Right cardiac atrium (tissue), 5 donors: ENCODE data around the gene C3orf18. TPM values are rescaled to one million over a fixed set of nuclear protein-coding genes. Genes with fewer than 3 reads are reported as not detected.

Experiments used
- ATAC-seq, 2 donors: fragments of 200-7000 bp; cut with Tn5 transposase; one replicate each; pipeline versions ENCODE4 v1.8.0 to v1.9.1; 2020; ENCODE audit warnings: moderate library complexity in 2 of 2, mild to moderate bottlenecking in 1 of 2
- DNase-seq, 3 donors: peaks; one replicate each; pipeline ENCODE4 v3.0.0-alpha.2; 2020
- H3K27ac ChIP-seq: one replicate; pipeline ENCODE4 v1.5.1; 2013; ENCODE audit warnings: mild to moderate bottlenecking, low read length, control low read depth, moderate library complexity
- H3K27me3 ChIP-seq: one replicate; pipeline ENCODE4 v1.6.1; 2013; ENCODE audit not compliant: control insufficient read depth, insufficient read depth
- H3K4me1 ChIP-seq: one replicate; pipeline ENCODE4 v1.6.1; 2013; ENCODE audit warnings: low read length; ENCODE audit not compliant: control insufficient read depth, insufficient read depth
- H3K4me3 ChIP-seq: one replicate; pipeline ENCODE4 v1.5.1; 2013; ENCODE audit warnings: low read length, control low read depth
- H3K9me3 ChIP-seq: one replicate; pipeline ENCODE4 v1.6.1; 2013; ENCODE audit warnings: low read length; ENCODE audit not compliant: control insufficient read depth
- WGBS: extraction: QIAGEN DNeasy Blood & Tissue Kit; methylation state at CpG from one replicate; pipeline ENCODE4 v1.1.7; 2013; 5-methylcytosine and 5-hydroxymethylcytosine counted together
- intact Hi-C, 4 donors: fragments of 100-400 bp; cut with DNase I; formaldehyde crosslinking; loops; one replicate each; pipeline versions ENCODE4 v1.11.0 to v1.14.0; 2022 to 2023
- polyA plus RNA-seq: library from polyadenylated mRNA; stranded (reverse); fragments of 200-250 nt; gene quantifications from one replicate; pipeline ENCODE4 v1.2.3, GENCODE V29; 2013
- total RNA-seq, 4 donors: library from RNA; stranded (reverse); fragmentation: NEBNext Ultra II Directional; extraction: Animal tissue kit (Norgen Biotek cat#: 25700); gene quantifications; one replicate each; pipeline ENCODE4 v1.2.1, GENCODE V29; 2021
- donor health status: healthy with polysubstance abuse.
- donor health status: DM: no; HTN: yes; CAD: no.
- donor health status: DM: no; HTN: no; CAD: no.
- donor health status: DM: no; HTN: yes; CAD: no; lungs with severe emphysema.
- donor health status: DM: yes; HTN: yes; CAD: no.

The C3orf18 gene
- total and polyA plus RNA-seq, 5 donors: 27.2 to 44.2 (median 38.2) TPM

DNA sequence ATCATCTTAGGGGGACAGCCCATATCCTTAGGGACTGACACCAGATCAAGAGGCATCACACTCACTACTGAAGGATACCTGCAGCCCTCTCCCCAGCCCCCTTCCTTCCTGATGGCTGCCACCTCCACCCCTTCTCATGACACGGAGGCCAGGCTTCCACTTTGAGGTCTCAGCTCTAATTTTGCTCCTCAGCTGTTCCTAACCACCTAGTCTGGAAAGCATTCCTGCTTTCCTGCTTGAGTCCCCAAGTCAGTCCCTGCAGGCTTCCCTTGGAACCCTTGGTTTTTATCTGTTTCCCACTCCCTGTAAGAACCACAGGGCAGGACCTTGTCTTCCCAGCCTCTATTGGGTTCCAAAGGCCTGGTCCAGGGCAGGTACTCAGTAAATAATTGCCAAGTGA, 3.2 kb downstream of the C3orf18 start:
- 90% methylated on average over 1 of the region's 1 CpG for WGBS
- no peaks in the 10 kb centered on the region for H3K9me3 ChIP-seq
- no peak overlapping the region for H3K4me3 ChIP-seq
- no peaks in the 10 kb centered on the region for H3K27me3 ChIP-seq
- DNase-seq (no peak), ATAC-seq (no peak)
- peaks cover 2% of the 10 kb centered on the region for H3K4me1 ChIP-seq
- intact Hi-C loops: no loop called here
- no peak overlapping the region for H3K27ac ChIP-seq

DNA sequence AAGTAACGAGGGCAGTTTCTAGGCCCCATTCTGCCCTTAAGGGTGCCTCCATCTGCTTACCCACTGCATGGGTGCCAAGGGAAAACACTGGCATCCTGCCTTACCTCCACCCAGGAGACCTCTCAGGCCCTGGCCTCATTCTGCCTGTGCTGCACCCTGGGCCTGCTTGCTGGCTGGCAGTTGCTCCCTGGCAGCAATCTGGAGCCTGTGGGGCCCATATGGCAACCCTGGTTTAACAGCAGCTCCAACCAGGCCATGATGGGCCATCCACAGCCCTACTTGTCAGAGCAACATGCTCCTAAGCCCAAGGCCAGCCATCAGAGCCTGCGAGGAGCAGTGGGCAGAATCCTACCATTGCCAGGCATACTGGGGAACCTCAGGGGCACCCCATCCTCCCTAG, 3.7 kb downstream of the C3orf18 start:
- intact Hi-C loops: no loop called here
- H3K9me3 ChIP-seq: no peaks in the 10 kb centered on the region
- 91% methylated on average over 2 of the region's 2 CpGs for WGBS
- no peak overlapping the region for H3K27ac ChIP-seq
- DNase-seq (no peak), ATAC-seq (no peak)
- H3K4me1 ChIP-seq: peaks cover 2% of the 10 kb centered on the region
- no peaks in the 10 kb centered on the region for H3K27me3 ChIP-seq
- H3K4me3 ChIP-seq: no peak overlapping the region

DNA sequence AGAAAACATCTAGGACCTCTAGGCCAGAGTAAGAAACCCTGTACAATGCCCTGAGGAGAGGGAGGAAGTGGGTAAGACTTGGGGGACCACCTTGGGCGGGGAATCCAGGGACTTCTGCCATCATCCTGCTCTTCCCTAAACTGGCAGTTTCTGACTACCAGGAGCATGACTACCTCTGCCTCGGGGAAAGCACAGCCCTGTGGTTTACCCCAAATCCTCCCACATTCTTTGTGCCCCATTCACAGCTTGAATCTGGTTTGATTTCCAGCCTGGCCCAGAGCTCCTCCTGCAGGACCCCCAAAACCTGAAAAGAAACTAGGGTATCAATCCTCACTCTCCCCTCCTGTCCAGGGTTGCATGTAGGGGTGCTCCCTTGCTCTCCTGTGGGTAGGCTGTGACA, 4.7 kb downstream of the C3orf18 start:
- Histone ChIP-seq H3K4me3 (no peak overlapping the region), H3K27ac (no peak overlapping the region), H3K9me3 (no peaks in the 10 kb centered on the region), H3K27me3 (no peaks in the 10 kb centered on the region), H3K4me1 (peaks cover 2% of the 10 kb centered on the region)
- ATAC-seq (no peak), DNase-seq (no peak)
- WGBS: 90% methylated on average over 2 of the region's 2 CpGs
- intact Hi-C loops: no loop called here

DNA sequence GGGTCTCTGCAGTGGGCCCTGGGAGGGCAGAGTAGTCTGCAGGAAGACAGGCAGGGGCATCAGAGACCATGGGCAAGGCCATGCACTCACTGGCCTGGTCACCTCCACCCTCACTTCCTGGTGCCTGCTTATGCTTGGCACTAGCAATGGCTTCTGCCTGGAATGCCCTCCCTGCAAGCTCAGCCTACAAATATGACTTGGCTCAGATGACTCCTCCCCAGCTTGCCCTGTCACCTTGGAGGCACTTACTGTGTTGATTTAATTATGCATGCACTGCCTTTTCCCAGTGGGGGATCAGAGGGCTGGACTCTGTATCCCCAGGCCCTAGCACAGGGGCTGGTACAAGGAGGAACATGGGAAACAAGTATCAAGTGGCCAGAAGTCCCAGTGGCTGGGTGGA, 7.8 kb downstream of the C3orf18 start:
- H3K9me3 ChIP-seq: no peaks in the 10 kb centered on the region
- no peak overlapping the region for H3K27ac ChIP-seq
- DNase-seq (no peak), ATAC-seq (no peak)
- peaks cover 2% of the 10 kb centered on the region for H3K4me1 ChIP-seq
- H3K27me3 ChIP-seq: no peaks in the 10 kb centered on the region
- intact Hi-C loops: no loop called here
- H3K4me3 ChIP-seq: no peak overlapping the region

DNA sequence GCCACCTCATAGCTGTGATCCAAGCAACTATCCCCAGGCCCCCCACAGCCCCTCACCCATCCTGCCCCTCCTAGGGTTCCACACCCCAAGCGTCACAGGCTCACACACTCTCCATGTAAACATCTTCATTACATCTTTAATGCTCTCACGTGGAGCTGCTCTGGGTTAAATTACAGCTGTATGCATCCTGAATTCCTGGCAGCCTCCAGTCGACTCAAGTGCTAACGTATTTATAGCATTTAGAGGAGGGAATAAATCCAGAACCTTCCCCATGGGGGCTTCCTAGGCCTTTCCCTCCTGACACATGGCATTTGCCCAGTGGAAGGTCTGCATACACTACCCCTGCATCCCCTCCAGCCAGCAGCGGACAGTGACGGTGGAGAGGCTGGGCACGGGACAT, 9.6 kb downstream of the C3orf18 start:
- H3K27me3 ChIP-seq: no peaks in the 10 kb centered on the region
- no peak overlapping the region for H3K4me3 ChIP-seq
- H3K4me1 ChIP-seq: peaks cover 2% of the 10 kb centered on the region
- no peaks in the 10 kb centered on the region for H3K9me3 ChIP-seq
- intact Hi-C loops: no loop called here
- no peak overlapping the region for H3K27ac ChIP-seq
- DNase-seq: no peak
- no peak for ATAC-seq
- WGBS: 48% methylated on average over 7 of the region's 7 CpGs

DNA sequence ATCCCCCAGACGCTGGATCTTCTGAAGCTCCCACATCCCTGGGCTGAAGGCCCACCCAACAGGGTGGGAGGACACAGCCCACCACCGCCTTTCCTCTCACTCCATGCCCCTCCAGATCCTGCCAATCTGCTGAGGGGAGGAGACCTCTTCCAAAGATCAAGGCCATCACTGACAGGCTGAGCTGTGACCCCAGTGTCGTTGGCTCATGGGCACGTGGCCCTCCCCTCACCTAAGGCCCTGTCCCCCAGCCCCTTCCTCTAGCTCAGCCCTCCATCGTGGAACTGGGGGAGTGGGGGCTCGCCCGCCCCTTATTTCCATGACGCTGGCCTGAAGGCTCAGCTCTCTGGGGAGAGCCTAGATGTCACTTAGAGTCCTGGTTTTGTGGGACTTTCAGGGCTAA, 10.4 kb downstream of the C3orf18 start:
- no peak overlapping the region for H3K4me3 ChIP-seq
- H3K27me3 ChIP-seq: no peaks in the 10 kb centered on the region
- peaks cover 2% of the 10 kb centered on the region for H3K4me1 ChIP-seq
- 61% methylated on average over 8 of the region's 8 CpGs for WGBS
- H3K27ac ChIP-seq: no peak overlapping the region
- H3K9me3 ChIP-seq: no peaks in the 10 kb centered on the region
- DNase-seq (no peak), ATAC-seq (no peak)
- intact Hi-C loops: no loop called here

DNA sequence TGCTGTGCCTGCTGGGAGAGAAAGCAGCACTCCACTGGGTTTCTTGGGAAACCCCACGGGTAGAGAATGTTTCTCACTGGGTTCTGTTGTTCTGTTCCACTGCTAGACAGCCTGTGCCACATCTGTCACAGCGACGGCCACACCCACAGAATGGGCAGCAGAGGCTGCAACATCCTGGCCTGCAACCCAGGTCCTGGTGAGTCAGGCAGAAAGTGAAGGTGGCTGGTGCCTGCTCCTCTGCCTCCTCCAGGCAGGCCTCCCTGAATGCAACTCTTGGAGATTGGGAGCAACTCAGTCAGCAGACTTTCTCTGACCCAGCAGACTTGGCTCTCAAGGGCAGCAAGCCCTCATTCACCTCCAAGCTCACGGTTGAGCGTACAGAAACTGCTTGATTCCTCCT, 13.0 kb downstream of the C3orf18 start:
- DNase-seq: no peak
- no peak for ATAC-seq
- WGBS: 73% methylated on average over 5 of the region's 5 CpGs
- intact Hi-C loops: no loop called here
- H3K4me1 ChIP-seq: no peaks in the 10 kb centered on the region
- H3K4me3 ChIP-seq: no peak overlapping the region
- H3K9me3 ChIP-seq: no peaks in the 10 kb centered on the region
- H3K27ac ChIP-seq: no peak overlapping the region
- no peaks in the 10 kb centered on the region for H3K27me3 ChIP-seq

DNA sequence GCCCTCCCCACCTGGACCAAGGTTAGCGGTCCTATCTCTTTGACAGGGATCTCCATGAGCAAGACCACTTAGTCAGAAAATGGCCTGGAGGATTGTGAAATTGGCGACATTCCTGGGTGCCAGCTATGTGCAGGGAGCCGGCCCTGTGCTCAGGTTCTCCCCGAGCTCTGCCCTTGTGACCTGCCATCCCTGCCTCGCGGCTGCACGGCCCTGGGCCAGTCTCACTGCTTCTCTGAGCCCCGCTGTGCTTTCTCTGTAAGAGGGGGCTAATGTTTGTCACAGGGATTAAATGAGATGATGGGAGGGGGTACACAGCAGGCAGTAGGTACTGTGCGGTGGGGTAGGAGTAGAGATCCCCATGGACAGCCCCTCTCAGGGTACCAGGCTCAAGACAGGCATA, 14.9 kb downstream of the C3orf18 start:
- WGBS: 82% methylated on average over 9 of the region's 9 CpGs
- H3K4me1 ChIP-seq: no peaks in the 10 kb centered on the region
- no peaks in the 10 kb centered on the region for H3K27me3 ChIP-seq
- ATAC-seq (no peak), DNase-seq (no peak)
- H3K9me3 ChIP-seq: no peaks in the 10 kb centered on the region
- H3K4me3 ChIP-seq: no peak overlapping the region
- H3K27ac ChIP-seq: no peak overlapping the region
- intact Hi-C loops: no loop called here

DNA sequence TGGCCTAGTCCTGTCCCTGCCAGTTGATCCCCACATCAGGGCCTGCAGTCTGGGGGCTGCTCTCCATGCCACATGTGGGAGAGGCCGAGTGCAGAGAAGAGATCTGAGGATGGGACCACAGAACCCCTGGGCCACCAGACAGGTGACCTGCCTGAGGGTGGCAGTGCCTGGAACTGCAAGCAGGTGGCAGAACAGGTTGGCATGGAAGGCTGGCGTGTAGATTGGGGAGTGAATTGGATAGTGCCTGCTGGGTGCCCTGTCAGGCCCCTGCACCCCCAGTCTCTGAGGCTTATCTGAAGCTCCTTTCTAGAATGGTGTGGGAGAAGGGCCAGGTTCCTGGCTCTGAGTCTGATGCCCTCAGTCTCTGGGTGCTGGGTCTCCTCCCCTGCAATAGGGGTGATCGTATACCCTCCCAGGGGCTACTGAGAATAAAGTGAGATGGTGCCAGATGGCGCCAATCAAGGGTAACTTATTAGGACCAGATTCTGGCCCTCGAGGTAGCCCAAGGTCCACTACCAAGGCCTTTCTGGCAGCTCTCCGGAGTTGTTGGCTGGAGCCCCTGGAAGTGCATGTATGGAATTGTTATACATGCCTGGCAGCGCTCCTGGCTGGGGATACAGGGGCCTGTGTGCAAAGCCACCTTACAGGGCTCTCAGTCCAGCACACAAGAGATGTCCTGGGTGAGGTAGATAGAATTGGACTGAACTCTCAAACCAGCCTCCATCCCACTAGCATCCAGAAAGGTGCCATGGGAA, 15.7 kb downstream of the C3orf18 start:
- WGBS: 69% methylated on average over 7 of the region's 7 CpGs
- no peak for ATAC-seq
- Histone ChIP-seq H3K27me3 (no peaks in the 10 kb centered on the region), H3K27ac (no peak overlapping the region), H3K4me3 (no peak overlapping the region), H3K4me1 (no peaks in the 10 kb centered on the region), H3K9me3 (no peaks in the 10 kb centered on the region)
- no peak for DNase-seq
- intact Hi-C loops: no loop called here

DNA sequence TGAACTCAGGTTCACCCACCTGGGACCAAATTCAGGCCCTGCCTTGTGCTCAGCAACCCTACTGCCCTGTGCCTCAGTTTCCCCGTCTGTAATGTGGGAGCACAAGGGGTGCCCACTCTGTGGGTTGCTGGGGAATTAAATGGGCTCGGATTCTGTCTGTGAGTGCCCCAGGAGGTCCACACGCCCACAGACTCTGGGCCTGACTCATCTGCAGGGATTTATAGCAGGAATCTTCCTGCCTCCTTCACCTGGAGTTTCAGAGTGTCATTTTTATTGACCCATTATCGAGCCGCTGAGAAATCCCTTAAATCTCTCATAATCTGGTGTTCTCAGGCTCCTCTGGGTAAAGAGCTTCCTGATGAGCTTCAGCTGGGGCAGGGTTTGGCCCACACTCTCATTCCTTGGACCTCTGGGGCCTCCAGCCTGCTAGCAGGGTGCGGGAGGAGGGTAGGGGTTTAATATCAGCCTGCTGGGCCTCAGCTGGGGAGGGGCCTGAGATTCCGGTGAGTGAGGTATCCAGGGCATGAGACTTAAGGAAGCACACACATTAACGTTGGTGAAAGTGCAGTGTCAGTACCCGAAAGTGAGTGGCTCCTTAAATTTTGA, 16.4 kb downstream of the C3orf18 start:
- intact Hi-C loops: no loop called here
- H3K9me3 ChIP-seq: no peaks in the 10 kb centered on the region
- no peak overlapping the region for H3K27ac ChIP-seq
- DNase-seq: no peak
- H3K4me1 ChIP-seq: no peaks in the 10 kb centered on the region
- H3K4me3 ChIP-seq: no peak overlapping the region
- no peaks in the 10 kb centered on the region for H3K27me3 ChIP-seq
- WGBS: 54% methylated on average over 9 of the region's 9 CpGs
- ATAC-seq: no peak

DNA sequence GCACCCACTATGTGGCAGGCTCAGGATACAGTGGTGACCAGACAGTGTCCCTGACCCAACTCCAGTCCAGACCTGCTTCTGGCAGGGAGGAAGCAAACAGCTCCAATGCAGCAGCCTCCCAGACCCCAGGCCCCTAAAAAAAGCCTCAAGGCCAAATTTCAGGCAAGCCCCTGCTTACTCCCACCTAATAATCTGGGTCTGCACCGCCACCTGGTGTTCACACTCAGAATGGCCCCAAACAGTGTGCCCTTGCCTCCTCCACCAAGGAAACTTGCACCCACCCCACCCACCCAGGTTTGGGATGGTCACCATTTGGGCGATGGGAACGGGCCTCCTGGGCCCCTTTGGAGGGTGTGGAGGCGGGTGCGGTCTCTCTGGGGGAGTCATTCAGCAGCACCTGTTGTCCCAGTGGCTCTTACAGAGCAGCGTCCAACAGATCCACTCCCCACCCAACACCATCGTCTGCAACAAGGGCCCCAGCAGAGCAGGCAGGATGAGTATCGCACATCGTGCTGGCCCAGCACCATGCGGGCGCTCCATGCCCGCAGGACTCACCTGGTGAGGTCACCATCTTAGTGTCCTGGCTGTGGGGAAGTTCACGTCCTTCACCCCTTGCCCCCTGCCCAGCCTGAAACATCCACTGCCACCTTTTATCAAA, 17.3 kb downstream of the C3orf18 start:
- peak; percentile 26 to 44 for ATAC-seq
- WGBS: 49% methylated on average over 13 of the region's 13 CpGs
- H3K27ac ChIP-seq: no peak overlapping the region
- no peaks in the 10 kb centered on the region for H3K9me3 ChIP-seq
- no peak overlapping the region for H3K4me3 ChIP-seq
- H3K27me3 ChIP-seq: no peaks in the 10 kb centered on the region
- intact Hi-C loops: no loop called here
- no peaks in the 10 kb centered on the region for H3K4me1 ChIP-seq
- peak; percentile 50 to 84 (median 79) for DNase-seq
